IMR-90 (cell line): ENCODE measurements around the gene PARVG. TPM values are rescaled to one million over a fixed set of nuclear protein-coding genes. Genes with fewer than 3 reads are reported as not detected.
"Not testable (repeated sequence)": the region's sequence is repeated elsewhere in the genome, so short reads cannot be mapped to it uniquely, and the experiment has no call there.

Experiments used
- ATAC-seq: fragments of 200-7000 bp; cut with Tn5 transposase; 2 replicates; pipeline ENCODE4 v1.9.1; 2020; ENCODE audit warnings: low read depth, mild to moderate bottlenecking, moderate library complexity
- BruUV-seq: library from RNA; stranded (reverse); fragments of 400-500 nt; replicated peaks from 2 replicates; lab custom pipeline; 2021; lab: Mats Ljungman, UMichigan
- CTCF ChIA-PET: fragments of 300-600 bp; formaldehyde crosslinking; extraction: SDS; loops from one replicate; lab custom pipeline; 2021; ENCODE audit warnings: antibody characterized with exemption; lab: Yijun Ruan, JAX
- POLR2A ChIA-PET: fragments of 300-600 bp; sonication (Branson Sonifier 250); formaldehyde crosslinking; loops from one replicate; lab custom pipeline; 2022; ENCODE audit warnings: antibody characterized with exemption; ENCODE audit not compliant: unreplicated experiment; lab: Charles Lee
- DNase-seq: peaks from one replicate; pipeline ENCODE4 v3.0.0; 2013
- H2AFZ ChIP-seq: replicated peaks from 2 replicates; pipeline ENCODE3; 2013; ENCODE audit warnings: low read length, mild to moderate bottlenecking; ENCODE audit not compliant: poor library complexity
- H2AK5ac ChIP-seq: 2 replicates; pipeline ENCODE4 v1.6.1; 2013; ENCODE audit warnings: low read depth, low read length, inconsistent platforms
- H2AK9ac ChIP-seq: replicated peaks from 2 replicates; pipeline ENCODE3; 2013; ENCODE audit warnings: mild to moderate bottlenecking, low read depth, low read length, moderate library complexity; ENCODE audit not compliant: poor library complexity
- H2BK120ac ChIP-seq: 2 replicates; pipeline ENCODE4 v1.6.1; 2013; ENCODE audit warnings: low read depth, low read length, inconsistent platforms
- H2BK15ac ChIP-seq: 3 replicates; pipeline ENCODE4 v1.6.1; 2013; ENCODE audit warnings: low read depth, low read length, inconsistent platforms
- H2BK20ac ChIP-seq: 2 replicates; pipeline ENCODE4 v1.6.1; 2013; ENCODE audit warnings: low read depth, mild to moderate bottlenecking, inconsistent platforms, low read length, moderate library complexity
- H2BK5ac ChIP-seq: 2 replicates; pipeline ENCODE4 v1.6.1; 2013; ENCODE audit warnings: mild to moderate bottlenecking, low read depth, low read length, inconsistent platforms; ENCODE audit not compliant: poor library complexity, severe bottlenecking
- H3K14ac ChIP-seq: replicated peaks from 2 replicates; pipeline ENCODE4 v1.6.1; 2013; ENCODE audit warnings: low read depth, low read length, inconsistent platforms
- H3K18ac ChIP-seq: 2 replicates; pipeline ENCODE4 v1.6.1; 2013; ENCODE audit warnings: low read depth, low read length, control low read depth
- H3K23ac ChIP-seq: 2 replicates; pipeline ENCODE4 v1.6.1; 2013; ENCODE audit warnings: low read depth, low read length, inconsistent platforms
- H3K27ac ChIP-seq: 2 replicates; pipeline ENCODE4 v1.5.1; 2013; ENCODE audit warnings: mild to moderate bottlenecking, control low read depth, low read length; ENCODE audit not compliant: insufficient read depth
- H3K27me3 ChIP-seq: 2 replicates; pipeline ENCODE4 v1.6.1; 2013; ENCODE audit warnings: low read length; ENCODE audit not compliant: control insufficient read depth, insufficient read depth
- H3K36me3 ChIP-seq: 2 replicates; pipeline ENCODE4 v1.6.1; 2013; ENCODE audit warnings: low read length, mixed read lengths; ENCODE audit not compliant: control insufficient read depth, insufficient read depth
- H3K4ac ChIP-seq: 2 replicates; pipeline ENCODE4 v1.6.1; 2013; ENCODE audit warnings: low read depth, low read length, inconsistent platforms
- H3K4me1 ChIP-seq: 2 replicates; pipeline ENCODE4 v1.6.1; 2013; ENCODE audit warnings: low read length, mixed read lengths; ENCODE audit not compliant: control insufficient read depth, insufficient read depth
- H3K4me2 ChIP-seq: 2 replicates; pipeline ENCODE4 v1.6.1; 2013; ENCODE audit warnings: low read depth, mild to moderate bottlenecking, control low read depth, low read length, moderate library complexity
- H3K4me3 ChIP-seq: 2 replicates; pipeline ENCODE4 v1.5.1; 2013; ENCODE audit warnings: low read depth, mild to moderate bottlenecking, control low read depth, low read length, moderate library complexity; ENCODE audit not compliant: insufficient read depth
- H3K56ac ChIP-seq: 2 replicates; pipeline ENCODE4 v1.6.1; 2013; ENCODE audit warnings: low read length, inconsistent platforms; ENCODE audit not compliant: insufficient read depth; ENCODE audit errors: extremely low read depth
- H3K79me1 ChIP-seq, 2 experiments: 2 replicates each; pipeline ENCODE4 v1.6.1; 2013; ENCODE audit warnings: low read length in 2 of 2, inconsistent platforms in 1 of 2, low read depth in 1 of 2
- H3K9ac ChIP-seq: 2 replicates; pipeline ENCODE4 v1.6.1; 2013; ENCODE audit warnings: low read depth, low read length, control low read depth
- H3K9me1 ChIP-seq: 2 replicates; pipeline ENCODE4 v1.6.1; 2013; ENCODE audit warnings: low read length, inconsistent platforms; ENCODE audit not compliant: insufficient read depth
- H3K9me3 ChIP-seq: 2 replicates; pipeline ENCODE4 v1.6.1; 2013; ENCODE audit warnings: low read length; ENCODE audit not compliant: control insufficient read depth, insufficient read depth
- H4K20me1 ChIP-seq: 2 replicates; pipeline ENCODE4 v1.6.1; 2013; ENCODE audit warnings: low read length, inconsistent platforms; ENCODE audit not compliant: insufficient read depth
- H4K5ac ChIP-seq: 2 replicates; pipeline ENCODE4 v1.6.1; 2013; ENCODE audit warnings: mild to moderate bottlenecking, low read depth, low read length, control low read depth
- H4K8ac ChIP-seq, 2 experiments: 2 replicates each; pipeline ENCODE4 v1.6.1; 2013; ENCODE audit warnings: low read depth in 2 of 2, low read length in 2 of 2, control low read depth in 1 of 2, inconsistent platforms in 1 of 2
- H4K91ac ChIP-seq: 2 replicates; pipeline ENCODE4 v1.6.1; 2013; ENCODE audit warnings: low read depth, low read length, inconsistent platforms; ENCODE audit not compliant: insufficient read depth
- BHLHE40 ChIP-seq: fragments of 150-350 bp; IDR thresholded peaks from 2 replicates; pipeline ENCODE4 v1.6.1; 2016; ENCODE audit warnings: mild to moderate bottlenecking, low read depth, low read length
- CEBPB ChIP-seq: IDR thresholded peaks from 2 replicates; pipeline ENCODE4 v1.6.1; 2012; ENCODE audit warnings: low read depth, low read length, improper control_type of control experiment
- FOS ChIP-seq: fragments of 150-350 bp; IDR thresholded peaks from 2 replicates; pipeline ENCODE4 v1.6.1; 2016; ENCODE audit warnings: low read depth, low read length
- MAFK ChIP-seq: IDR thresholded peaks from 2 replicates; pipeline ENCODE4 v1.6.1; 2012; ENCODE audit warnings: low read depth, low read length, improper control_type of control experiment
- MAZ ChIP-seq: IDR thresholded peaks from 2 replicates; pipeline ENCODE4 v1.6.1; 2012; ENCODE audit warnings: low read depth, mild to moderate bottlenecking, low read length, improper control_type of control experiment, moderate library complexity, borderline replicate concordance
- MXI1 ChIP-seq: IDR thresholded peaks from 2 replicates; pipeline ENCODE4 v1.6.1; 2012; ENCODE audit warnings: low read depth, mild to moderate bottlenecking, low read length, moderate library complexity, borderline replicate concordance
- POLR2A ChIP-seq: IDR thresholded peaks from 2 replicates; pipeline ENCODE4 v1.6.1; 2012; ENCODE audit warnings: mild to moderate bottlenecking, low read depth, low read length
- RCOR1 ChIP-seq: IDR thresholded peaks from 2 replicates; pipeline ENCODE4 v1.6.1; 2012; ENCODE audit warnings: mild to moderate bottlenecking, low read length, improper control_type of control experiment; ENCODE audit not compliant: insufficient replicate concordance
- RFX5 ChIP-seq: IDR thresholded peaks from 2 replicates; pipeline ENCODE4 v1.8.0; 2012; ENCODE audit warnings: low read depth, mild to moderate bottlenecking, low read length, moderate library complexity
- USF2 ChIP-seq: fragments of 150-350 bp; IDR thresholded peaks from 2 replicates; pipeline ENCODE4 v1.6.1; 2017; ENCODE audit warnings: mild to moderate bottlenecking, antibody characterized with exemption, low read length, low read depth
- WGBS, 2 experiments: methylation state at CpG; one replicate each; pipeline versions ENCODE4 v1.1.5 to v1.1.7; 2013; ENCODE audit warnings: missing lambda C conversion rate in 2 of 2; ENCODE audit not compliant: insufficient read length in 1 of 2; ENCODE audit errors: extremely low coverage in 2 of 2; 5-methylcytosine and 5-hydroxymethylcytosine counted together
- dilution Hi-C: fragments of 300-500 bp; cut with HindIII; formaldehyde crosslinking; loops from one replicate; pipeline ENCODE4 v1.14.3; 2018; ENCODE audit warnings: low sequenced_read_pairs; ENCODE audit not compliant: unreplicated experiment
- in situ Hi-C: fragments of 300-500 bp; cut with MboI; formaldehyde crosslinking; loops from 3 replicates; pipeline ENCODE4 v1.14.3; 2019; ENCODE audit warnings: low sequenced_read_pairs, inconsistent platforms, mixed read lengths
- intact Hi-C: fragments of 100-400 bp; cut with micrococcal nuclease; formaldehyde crosslinking; loops from 2 replicates; pipeline ENCODE4 v1.10.0; 2022
- polyA plus RNA-seq, 3 experiments: library from polyadenylated mRNA; depleted of rRNA; stranded (reverse); fragments of >200 nt; gene quantifications; 2 replicates each; pipeline ENCODE4 v1.2.3, GENCODE V29; 2012; ENCODE audit warnings: low replicate concordance in 1 of 3
- total RNA-seq: library from RNA; depleted of rRNA; stranded (reverse); fragments of >200 nt; gene quantifications from 2 replicates; pipeline ENCODE4 v1.2.3, GENCODE V29; 2012

PARVG gene
- total and polyA plus RNA-seq, 2 of the 4 experiments (the other 2 are of a cell fraction): not detected

DNA sequence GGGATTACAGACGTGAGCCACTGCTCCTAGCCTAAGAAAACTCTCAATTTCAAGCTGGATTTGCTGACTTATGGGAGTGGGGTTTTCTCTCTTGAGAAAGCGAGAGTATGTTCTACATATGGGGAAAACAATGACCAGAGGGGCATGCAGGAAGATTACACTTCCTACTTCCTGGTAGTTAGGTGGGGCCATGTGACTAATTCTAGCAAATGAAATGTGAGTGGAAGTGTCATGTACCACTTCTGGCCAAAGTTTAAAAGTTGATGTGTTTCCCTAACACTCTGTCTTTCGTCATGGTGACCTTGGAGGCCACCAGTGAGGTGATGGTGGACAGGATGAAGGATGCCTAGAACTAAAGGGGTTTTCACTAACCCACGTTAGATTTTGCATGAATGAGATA, 50.5 kb downstream of the PARVG start:
- Histone ChIP-seq H4K5ac (no peak overlapping the region), H2AFZ (no peak overlapping the region), H3K79me1 (no peaks in the 10 kb centered on the region), H3K27me3 (peaks cover under 1% of the 10 kb centered on the region; the same call in 1 of the 2 replicates), H3K4ac (no peak overlapping the region), H3K4me1 (no peaks in the 10 kb centered on the region), H3K14ac (no peak overlapping the region), H3K9me3 (peaks cover 9% of the 10 kb centered on the region), H4K91ac (no peak overlapping the region), H2AK9ac (no peak overlapping the region), H3K36me3 (no peaks in the 10 kb centered on the region), H4K20me1 (no peaks in the 10 kb centered on the region), H2BK5ac (no peak overlapping the region), H3K27ac (no peak overlapping the region), H2BK120ac (no peak overlapping the region), H3K4me3 (no peak overlapping the region), H2AK5ac (no peak overlapping the region), H4K8ac (no peak overlapping the region), H3K18ac (no peak overlapping the region), H3K56ac (no peak overlapping the region), H2BK20ac (no peak overlapping the region), H3K23ac (no peak overlapping the region), H3K4me2 (no peak overlapping the region), H3K9me1 (no peaks in the 10 kb centered on the region), H3K9ac (no peak overlapping the region), H2BK15ac (no peak overlapping the region)
- dilution Hi-C loops: no loop called here
- DNase-seq (no peak), ATAC-seq (no peak)
- intact Hi-C loops: no loop called here
- no TSS peak for BruUV-seq
- in situ Hi-C loops: no loop called here
- POLR2A ChIA-PET: no interaction called here
- no CpG with 5 or more reads among the region's 4 CpGs for WGBS, 2 experiments
- TF ChIP-seq BHLHE40 (no peak), FOS (no peak), USF2 (no peak; the same call in 1 of the 2 replicates), CEBPB (no peak), POLR2A (no peak), MAZ (no peak), RCOR1 (no peak), MAFK (no peak), RFX5 (no peak), MXI1 (no peak)
- CTCF ChIA-PET: no interaction called here

GRCh38 chr22:44234372-44234771, 53.6 kb downstream of the PARVG start:
- H2BK15ac ChIP-seq, H2AK5ac ChIP-seq, H3K14ac ChIP-seq, BruUV-seq, H4K8ac ChIP-seq, H4K91ac ChIP-seq, in situ Hi-C loops, ATAC-seq, H2AK9ac ChIP-seq, POLR2A ChIA-PET, H3K9me3 ChIP-seq, H4K5ac ChIP-seq, H3K18ac ChIP-seq, H3K79me1 ChIP-seq, H3K27ac ChIP-seq, H3K4ac ChIP-seq, H3K36me3 ChIP-seq, H3K9me1 ChIP-seq, H3K4me3 ChIP-seq, H3K4me2 ChIP-seq, H3K56ac ChIP-seq, intact Hi-C loops, H4K20me1 ChIP-seq, H2BK5ac ChIP-seq, dilution Hi-C loops, H3K4me1 ChIP-seq, H3K27me3 ChIP-seq, DNase-seq, H2BK20ac ChIP-seq, H3K9ac ChIP-seq, H2BK120ac ChIP-seq, H3K23ac ChIP-seq, H2AFZ ChIP-seq: not testable (repeated sequence)
- CTCF ChIA-PET: interaction anchor here (0.7 kb wide), 1 partner anchor 241 kb away, joined by 6 read pairs; no protein-coding TSS in a partner anchor
- WGBS, 2 experiments: no CpG with 5 or more reads among the region's 12 CpGs
